A549 (cell line): ENCODE measurements around the gene ATN1. TPM values are rescaled to one million over a fixed set of nuclear protein-coding genes. Genes with fewer than 3 reads are reported as not detected.

Source experiments
- ATAC-seq, 2 experiments: fragments of 200-7000 bp in 1 of 2; fragments of >200 bp in 1 of 2; cut with Nextera tagmentation in 1 of 2; cut with Tn5 transposase in 1 of 2; 3 replicates each; pipeline versions ENCODE4 v1.8.0 to v1.9.1; 2018 to 2020; ENCODE audit warnings: mild to moderate bottlenecking in 1 of 2, moderate library complexity in 1 of 2
- CTCF ChIA-PET: fragments of 300-600 bp; sonication (Branson Sonifier 250); formaldehyde crosslinking; extraction: SDS; loops from one replicate; lab custom pipeline; 2021; ENCODE audit warnings: antibody characterized with exemption, inconsistent platforms; lab: Yijun Ruan, JAX
- POLR2A ChIA-PET: fragments of 350-600 bp; formaldehyde crosslinking; extraction: SDS; loops from one replicate; lab custom pipeline; 2021; ENCODE audit warnings: antibody characterized with exemption, inconsistent platforms; lab: Yijun Ruan, JAX
- DNase-seq, 2 experiments: peaks; one replicate each; pipeline versions ENCODE4 v3.0.0 to v3.0.0-alpha.2; 2011 to 2016; ENCODE audit warnings: low read depth in 1 of 2, low spot score in 1 of 2
- FAIRE-seq: peaks from 2 replicates; lab custom pipeline; 2011; peaks lifted over from hg19 to GRCh38; lab: Jason Lieb, UNC
- H3K27ac ChIP-seq, 2 experiments: fragments of >200 bp; sonication (Bioruptor Twin); formaldehyde crosslinking; 3 replicates each; pipeline ENCODE4 v1.5.1; 2016 to 2017
- H3K4me1 ChIP-seq: fragments of >200 bp; sonication (Bioruptor Twin); formaldehyde crosslinking; 3 replicates; pipeline ENCODE4 v1.6.1; 2016
- H3K4me2 ChIP-seq: fragments of >200 bp; sonication (Bioruptor Twin); formaldehyde crosslinking; 3 replicates; pipeline ENCODE4 v1.6.1; 2016
- H3K4me3 ChIP-seq: fragments of >200 bp; sonication (Bioruptor Twin); formaldehyde crosslinking; 3 replicates; pipeline ENCODE4 v1.5.1; 2016
- H3K9me3 ChIP-seq: fragments of >200 bp; sonication (Bioruptor Twin); formaldehyde crosslinking; 3 replicates; pipeline ENCODE4 v1.6.1; 2016
- CEBPB ChIP-seq, 2 experiments: fragments of >200 bp in 1 of 2; sonication (Bioruptor Twin) in 1 of 2; formaldehyde crosslinking in 1 of 2; IDR thresholded peaks; 2 replicates each; pipeline ENCODE4 v1.6.1; 2012 to 2016
- FOSL2 ChIP-seq, 2 experiments: fragments of 450-650 bp in 1 of 2; fragments of >200 bp in 1 of 2; sonication (Bioruptor Twin) in 1 of 2; formaldehyde crosslinking; IDR thresholded peaks; 2 replicates each; pipeline versions ENCODE4 v1.5.0 to v1.6.1; 2016 to 2020; ENCODE audit warnings: mild to moderate bottlenecking in 1 of 2, moderate library complexity in 1 of 2
- FOXS1 ChIP-seq: fragments of 250-450 bp; sonication (Bioruptor Pico); IDR thresholded peaks from 2 replicates; pipeline ENCODE4 v1.5.0; 2020; ENCODE audit warnings: mild to moderate bottlenecking, moderate library complexity
- GATA3 ChIP-seq: IDR thresholded peaks from 2 replicates; pipeline ENCODE4 v1.6.1; 2012; ENCODE audit warnings: borderline replicate concordance
- HEYL ChIP-seq: fragments of 250-450 bp; sonication (Bioruptor Pico); IDR thresholded peaks from 2 replicates; pipeline ENCODE4 v1.8.0; 2021; ENCODE audit warnings: mild to moderate bottlenecking, moderate library complexity
- HOXA7 ChIP-seq: fragments of 250-450 bp; sonication (Bioruptor Pico); IDR thresholded peaks from 2 replicates; pipeline ENCODE4 v1.5.0; 2020; ENCODE audit warnings: mild to moderate bottlenecking, moderate library complexity
- HOXB5 ChIP-seq: fragments of 250-450 bp; sonication (Bioruptor Pico); IDR thresholded peaks from 2 replicates; pipeline ENCODE4 v1.5.0; 2020; ENCODE audit warnings: mild to moderate bottlenecking, moderate library complexity
- JUN ChIP-seq, 2 experiments: fragments of >200 bp; sonication (Bioruptor Twin); formaldehyde crosslinking; IDR thresholded peaks; 2 replicates in 1 of 2; 3 replicates in 1 of 2; pipeline ENCODE4 v1.6.1; 2016 to 2017
- JUNB ChIP-seq: fragments of >200 bp; sonication (Bioruptor Twin); formaldehyde crosslinking; IDR thresholded peaks from 2 replicates; pipeline ENCODE4 v1.6.1; 2016
- MYC ChIP-seq: IDR thresholded peaks from 2 replicates; pipeline ENCODE4 v1.6.1; 2012; ENCODE audit warnings: mild to moderate bottlenecking, inconsistent platforms, low read length, improper control_type of control experiment, borderline replicate concordance
- NPAS2 ChIP-seq: fragments of 250-450 bp; sonication (Bioruptor Pico); IDR thresholded peaks from 2 replicates; pipeline ENCODE4 v1.8.0; 2022; ENCODE audit warnings: mild to moderate bottlenecking, moderate library complexity, borderline replicate concordance
- PHF8 ChIP-seq: fragments of 200-600 bp; sonication (generic); IDR thresholded peaks from 2 replicates; pipeline ENCODE4 v1.6.1; 2016; ENCODE audit warnings: low read depth, mild to moderate bottlenecking, antibody characterized with exemption, moderate library complexity, borderline replicate concordance
- POLR2A ChIP-seq: IDR thresholded peaks from 2 replicates; pipeline ENCODE4 v1.6.1; 2012; ENCODE audit warnings: mild to moderate bottlenecking, low read length
- POLR2AphosphoS2 ChIP-seq: conservative IDR thresholded peaks from 2 replicates; pipeline ENCODE4 v1.6.1; 2012; ENCODE audit warnings: low read length, improper control_type of control experiment, inconsistent platforms
- RFX5 ChIP-seq: fragments of 450-650 bp; IDR thresholded peaks from 2 replicates; pipeline ENCODE4 v1.7.1; 2014; ENCODE audit warnings: antibody characterized with exemption, mild to moderate bottlenecking, moderate library complexity
- SMC3 ChIP-seq: fragments of >200 bp; sonication (Bioruptor Twin); formaldehyde crosslinking; IDR thresholded peaks from 3 replicates; pipeline ENCODE4 v1.6.1; 2018; ENCODE audit warnings: inconsistent platforms
- TFCP2L1 ChIP-seq: fragments of 250-450 bp; sonication (Bioruptor Pico); IDR thresholded peaks from 2 replicates; pipeline ENCODE4 v1.5.0; 2021; ENCODE audit warnings: mild to moderate bottlenecking
- TP53 ChIP-seq: fragments of 250-450 bp; sonication (Bioruptor Pico); IDR thresholded peaks from 2 replicates; pipeline ENCODE4 v1.5.0; 2021; ENCODE audit warnings: mild to moderate bottlenecking, moderate library complexity
- ZC3H11A ChIP-seq: fragments of 450-650 bp; IDR thresholded peaks from 2 replicates; pipeline ENCODE4 v1.6.1; 2014; ENCODE audit warnings: antibody characterized with exemption, mild to moderate bottlenecking
- ZSCAN20 ChIP-seq: fragments of 250-450 bp; sonication (Bioruptor Pico); IDR thresholded peaks from 2 replicates; pipeline ENCODE4 v1.8.0; 2022; ENCODE audit warnings: mild to moderate bottlenecking, moderate library complexity
- WGBS: methylation state at CpG from one replicate; pipeline ENCODE4 v1.1.6; 2017; ENCODE audit errors: missing lambda C conversion rate; 5-methylcytosine and 5-hydroxymethylcytosine counted together
- polyA plus RNA-seq, 4 experiments: library from polyadenylated mRNA; depleted of rRNA in 3 of 4; stranded (reverse); fragments of >200 nt; fragmentation: RNase III in 1 of 4; extraction: RNeasy Plus Mini Kit Qiagen cat#74134 plus additional on column Dnase treatment in 1 of 4; gene quantifications; 2 replicates in 3 of 4; 3 replicates in 1 of 4; pipeline ENCODE4 v1.2.3, GENCODE V29; 2011 to 2017
- TF ChIP-seq, protein P1 (sequence below): fragments of 150-350 bp; IDR thresholded peaks from 2 replicates; pipeline ENCODE4 v1.6.1; 2014; ENCODE audit warnings: low read depth, mild to moderate bottlenecking, low read length
- TF ChIP-seq, protein P2 (sequence below): fragments of 250-450 bp; sonication (Bioruptor Pico); IDR thresholded peaks from 2 replicates; pipeline ENCODE4 v1.5.0; 2020; ENCODE audit warnings: low read depth, mild to moderate bottlenecking, moderate library complexity
- TF ChIP-seq, protein P3 (sequence below): IDR thresholded peaks from 2 replicates; pipeline ENCODE4 v1.6.1; 2012; ENCODE audit warnings: low read depth, borderline replicate concordance
- TF ChIP-seq, protein P4 (sequence below): IDR thresholded peaks from 2 replicates; pipeline ENCODE4 v1.6.1; 2012
- TF ChIP-seq, protein P5 (sequence below): fragments of >200 bp; sonication (Bioruptor Twin); formaldehyde crosslinking; IDR thresholded peaks from 3 replicates; pipeline ENCODE4 v1.6.1; 2016
- TF ChIP-seq, protein P6 (sequence below): fragments of 250-450 bp; sonication (Bioruptor Pico); IDR thresholded peaks from 2 replicates; pipeline ENCODE4 v1.5.0; 2021; ENCODE audit warnings: mild to moderate bottlenecking, moderate library complexity, borderline replicate concordance

ATN1 gene
- polyA plus RNA-seq, 2 of the 4 experiments (the other 2 are of a cell fraction): 11.3 to 51.6 TPM

DNA sequence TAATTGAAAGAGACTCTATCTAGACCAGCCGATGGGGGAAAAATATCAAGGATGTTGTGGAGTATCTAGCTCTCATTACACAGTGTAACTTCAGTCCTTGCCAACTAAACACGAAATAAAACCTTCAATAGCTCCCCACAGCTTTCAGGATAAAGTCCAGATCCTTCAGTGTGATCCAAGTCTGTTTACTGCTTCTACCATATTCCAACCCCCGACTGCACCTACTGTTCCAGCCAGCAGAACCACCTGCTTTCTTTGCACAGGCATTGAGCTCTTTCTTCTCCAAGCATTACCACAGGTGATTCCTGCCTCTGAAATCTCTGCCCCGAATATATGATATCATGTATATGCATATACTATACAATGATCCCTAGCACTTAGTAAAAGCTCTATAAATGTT is 25.3 kb upstream of the ATN1 start:
- Histone ChIP-seq H3K4me1 (peaks cover 11% of the 10 kb centered on the region; the same call in 2 of the 3 replicates), H3K4me2 (no peak overlapping the region), H3K27ac (no peak overlapping the region), H3K4me3 (no peak overlapping the region), H3K9me3 (no peaks in the 10 kb centered on the region)
- POLR2A ChIA-PET: interaction anchor here (2.5 kb wide), 1 partner anchor 11 kb away, joined by 10 read pairs; no protein-coding TSS in a partner anchor
- TF ChIP-seq, protein P1, sequence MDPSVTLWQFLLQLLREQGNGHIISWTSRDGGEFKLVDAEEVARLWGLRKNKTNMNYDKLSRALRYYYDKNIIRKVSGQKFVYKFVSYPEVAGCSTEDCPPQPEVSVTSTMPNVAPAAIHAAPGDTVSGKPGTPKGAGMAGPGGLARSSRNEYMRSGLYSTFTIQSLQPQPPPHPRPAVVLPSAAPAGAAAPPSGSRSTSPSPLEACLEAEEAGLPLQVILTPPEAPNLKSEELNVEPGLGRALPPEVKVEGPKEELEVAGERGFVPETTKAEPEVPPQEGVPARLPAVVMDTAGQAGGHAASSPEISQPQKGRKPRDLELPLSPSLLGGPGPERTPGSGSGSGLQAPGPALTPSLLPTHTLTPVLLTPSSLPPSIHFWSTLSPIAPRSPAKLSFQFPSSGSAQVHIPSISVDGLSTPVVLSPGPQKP: no peak
- TF ChIP-seq TP53 (CRISPR knock-in tag) (no peak), GATA3 (no peak), HOXA7 (CRISPR knock-in tag) (no peak), FOSL2 (IDR thresholded peaks at IDR 0.05) (no peak), FOSL2 (CRISPR knock-in tag; IDR thresholded peaks at IDR 0.05) (no peak), MYC (no peak)
- TF ChIP-seq, protein P2, sequence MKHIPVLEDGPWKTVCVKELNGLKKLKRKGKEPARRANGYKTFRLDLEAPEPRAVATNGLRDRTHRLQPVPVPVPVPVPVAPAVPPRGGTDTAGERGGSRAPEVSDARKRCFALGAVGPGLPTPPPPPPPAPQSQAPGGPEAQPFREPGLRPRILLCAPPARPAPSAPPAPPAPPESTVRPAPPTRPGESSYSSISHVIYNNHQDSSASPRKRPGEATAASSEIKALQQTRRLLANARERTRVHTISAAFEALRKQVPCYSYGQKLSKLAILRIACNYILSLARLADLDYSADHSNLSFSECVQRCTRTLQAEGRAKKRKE (CRISPR knock-in tag): no peak
- DNase-seq: no peak
- CTCF ChIA-PET: interaction anchor here (0.7 to 22.2 kb wide), 6 partner anchors 9 to 35 kb away, joined by 3 to 232 read pairs (median 35); partner anchors contain the start of genes SPSB2 and TPI1
- no peak for FAIRE-seq
- 78% methylated on average over 4 of the region's 4 CpGs for WGBS
- no peak for ATAC-seq

DNA sequence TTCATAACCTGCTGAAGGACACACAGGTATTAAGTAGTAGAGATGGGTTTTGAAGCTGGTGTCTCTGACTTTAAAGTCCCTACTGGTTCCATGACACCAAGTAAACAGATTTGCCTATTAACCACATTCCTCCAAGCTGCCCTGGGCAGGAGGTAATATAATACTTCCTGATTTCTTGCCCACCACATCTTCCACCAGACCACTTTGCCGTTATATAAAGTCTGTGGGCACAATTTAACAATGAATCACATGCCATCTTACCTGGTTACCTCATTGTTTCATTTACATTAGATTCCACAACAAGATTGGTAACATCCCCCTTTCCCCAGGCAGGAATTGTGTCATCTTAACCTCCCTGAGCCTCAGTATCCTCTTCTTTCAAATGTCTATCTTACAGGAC is 24.0 kb upstream of the ATN1 start:
- no peak for DNase-seq
- no peak for ATAC-seq
- POLR2A ChIA-PET: interaction anchor here (2.5 kb wide), 1 partner anchor 13 kb away, joined by 10 read pairs; no protein-coding TSS in a partner anchor

DNA sequence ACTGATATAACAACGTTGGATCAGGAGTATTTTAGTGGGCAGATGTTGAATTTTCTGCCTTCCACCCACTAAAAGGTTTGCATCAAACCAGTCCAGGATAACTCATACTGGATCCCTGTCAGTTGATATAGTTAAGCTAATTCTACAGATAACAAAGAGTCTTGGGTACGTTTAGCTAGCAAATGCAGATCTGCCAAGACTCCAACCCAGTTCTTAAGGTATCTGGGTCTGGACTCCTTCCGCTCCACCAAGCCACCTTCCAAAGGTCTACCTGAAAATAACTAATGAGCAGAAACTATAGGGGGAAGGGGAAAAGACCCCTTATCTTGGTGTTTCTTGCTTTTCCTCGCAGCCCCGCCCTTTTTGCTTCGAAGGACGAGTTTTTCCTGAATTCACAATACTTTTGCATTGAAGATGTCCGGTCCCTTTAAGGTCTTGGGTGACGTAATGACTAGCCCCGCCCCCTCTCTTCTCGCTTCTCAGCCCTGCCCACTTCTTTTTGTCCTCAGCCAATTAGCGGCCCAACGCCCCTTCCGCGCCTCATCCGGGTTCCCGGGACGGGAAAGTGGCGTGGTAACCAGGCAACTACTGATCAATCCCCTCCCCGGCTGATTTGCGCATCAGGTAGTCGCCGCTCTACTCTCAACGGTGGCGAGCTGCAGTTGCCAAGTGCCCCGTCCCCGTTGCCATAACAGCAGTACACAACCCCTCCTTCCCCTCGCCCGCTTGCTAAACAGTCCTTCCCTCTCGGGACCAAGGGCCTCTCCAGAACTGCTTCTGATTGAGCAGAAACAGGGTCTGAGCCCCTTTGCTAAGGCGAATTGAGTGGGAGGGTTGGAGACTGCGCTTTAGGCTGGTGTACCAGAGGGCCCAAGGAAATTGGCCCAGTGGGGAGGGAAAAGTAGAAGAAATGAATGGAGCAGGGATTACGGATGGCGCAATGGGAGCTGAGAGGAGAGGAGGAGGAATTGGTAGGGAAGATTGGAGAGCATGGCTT is 23.2 kb upstream of the ATN1 start, which contains the start of gene LRRC23:
LRRC23 (plus strand) TSS at position 543 of the 997 bp plus-strand sequence. CDS start 812 bp downstream, outside the sequence.
- H3K4me2 ChIP-seq: peak within 1 kb of the TSS; percentile 95
- peaks cover 11% of the 10 kb centered on the region; the same call in 2 of the 3 replicates for H3K4me1 ChIP-seq
- peak; percentile 94 for FAIRE-seq
- POLR2A ChIA-PET: interaction anchor here (0.7 to 2.5 kb wide), 7 partner anchors 10 to 215 kb away, joined by 3 to 10 read pairs (median 5); partner anchors contain the start of genes C12orf57, ENO2, RNU7-1 and SPSB2
- H3K27ac ChIP-seq: peak within 1 kb of the TSS; percentile 82 to 91
- TF ChIP-seq, protein P3, sequence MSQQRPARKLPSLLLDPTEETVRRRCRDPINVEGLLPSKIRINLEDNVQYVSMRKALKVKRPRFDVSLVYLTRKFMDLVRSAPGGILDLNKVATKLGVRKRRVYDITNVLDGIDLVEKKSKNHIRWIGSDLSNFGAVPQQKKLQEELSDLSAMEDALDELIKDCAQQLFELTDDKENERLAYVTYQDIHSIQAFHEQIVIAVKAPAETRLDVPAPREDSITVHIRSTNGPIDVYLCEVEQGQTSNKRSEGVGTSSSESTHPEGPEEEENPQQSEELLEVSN: 0 out of 2 replicates have a peak, but pooled peaks have one; percentile 18
- TF ChIP-seq SMC3 (no peak), PHF8 (peak; percentile 54; the same call in 1 of the 2 replicates), ZSCAN20 (CRISPR knock-in tag) (no peak), HOXB5 (CRISPR knock-in tag) (0 out of 2 replicates have a peak, but pooled peaks have one; percentile 17), POLR2A (peak; percentile 71), JUN (IDR thresholded peaks at IDR 0.05) (peak in 1 of 2 experiments; percentile 71; a peak in 1 of 5 replicates), CEBPB (IDR thresholded peaks at IDR 0.05) (peak in 1 of 2 experiments; percentile 64; a peak in 2 of 4 replicates), NPAS2 (CRISPR knock-in tag) (no peak), FOSL2 (IDR thresholded peaks at IDR 0.05) (no peak), FOSL2 (CRISPR knock-in tag; IDR thresholded peaks at IDR 0.05) (peak; percentile 33; the same call in 1 of the 2 replicates)
- TF ChIP-seq, protein P4, sequence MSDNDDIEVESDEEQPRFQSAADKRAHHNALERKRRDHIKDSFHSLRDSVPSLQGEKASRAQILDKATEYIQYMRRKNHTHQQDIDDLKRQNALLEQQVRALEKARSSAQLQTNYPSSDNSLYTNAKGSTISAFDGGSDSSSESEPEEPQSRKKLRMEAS: peak; percentile 29
- TF ChIP-seq, protein P5, sequence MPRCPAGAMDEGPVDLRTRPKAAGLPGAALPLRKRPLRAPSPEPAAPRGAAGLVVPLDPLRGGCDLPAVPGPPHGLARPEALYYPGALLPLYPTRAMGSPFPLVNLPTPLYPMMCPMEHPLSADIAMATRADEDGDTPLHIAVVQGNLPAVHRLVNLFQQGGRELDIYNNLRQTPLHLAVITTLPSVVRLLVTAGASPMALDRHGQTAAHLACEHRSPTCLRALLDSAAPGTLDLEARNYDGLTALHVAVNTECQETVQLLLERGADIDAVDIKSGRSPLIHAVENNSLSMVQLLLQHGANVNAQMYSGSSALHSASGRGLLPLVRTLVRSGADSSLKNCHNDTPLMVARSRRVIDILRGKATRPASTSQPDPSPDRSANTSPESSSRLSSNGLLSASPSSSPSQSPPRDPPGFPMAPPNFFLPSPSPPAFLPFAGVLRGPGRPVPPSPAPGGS: 0 out of 3 replicates have a peak, but pooled peaks have one; percentile 26
- TF ChIP-seq, all 56 proteins: peak for 9
- DNase-seq (peak; percentile 95 to 98), ATAC-seq (peak; percentile 94 to 97)
- Histone ChIP-seq H3K4me3 (peak within 1 kb of the TSS; percentile 78), H3K9me3 (no peaks in the 10 kb centered on the region)
- CTCF ChIA-PET: interaction anchor here (1.1 to 22.2 kb wide), 6 partner anchors 10 to 57 kb away, joined by 3 to 232 read pairs (median 36); partner anchors contain the start of genes SPSB2 and TPI1
- WGBS: 9% methylated on average over 31 of the region's 34 CpGs

More for the DNA sequence above, 24.0 kb upstream of the ATN1 start:
- TF ChIP-seq TFCP2L1: no peak
- TF ChIP-seq, protein P6, sequence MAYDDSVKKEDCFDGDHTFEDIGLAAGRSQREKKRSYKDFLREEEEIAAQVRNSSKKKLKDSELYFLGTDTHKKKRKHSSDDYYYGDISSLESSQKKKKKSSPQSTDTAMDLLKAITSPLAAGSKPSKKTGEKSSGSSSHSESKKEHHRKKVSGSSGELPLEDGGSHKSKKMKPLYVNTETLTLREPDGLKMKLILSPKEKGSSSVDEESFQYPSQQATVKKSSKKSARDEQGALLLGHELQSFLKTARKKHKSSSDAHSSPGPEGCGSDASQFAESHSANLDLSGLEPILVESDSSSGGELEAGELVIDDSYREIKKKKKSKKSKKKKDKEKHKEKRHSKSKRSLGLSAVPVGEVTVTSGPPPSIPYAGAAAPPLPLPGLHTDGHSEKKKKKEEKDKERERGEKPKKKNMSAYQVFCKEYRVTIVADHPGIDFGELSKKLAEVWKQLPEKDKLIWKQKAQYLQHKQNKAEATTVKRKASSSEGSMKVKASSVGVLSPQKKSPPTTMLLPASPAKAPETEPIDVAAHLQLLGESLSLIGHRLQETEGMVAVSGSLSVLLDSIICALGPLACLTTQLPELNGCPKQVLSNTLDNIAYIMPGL (CRISPR knock-in tag): no peak
- TF ChIP-seq FOXS1 (CRISPR knock-in tag): no peak
- no peak for TF ChIP-seq CEBPB (IDR thresholded peaks at IDR 0.05)
- no peak for TF ChIP-seq RFX5
- TF ChIP-seq ZC3H11A: no peak
- no peak for TF ChIP-seq HEYL
- TF ChIP-seq JUNB: no peak
- TF ChIP-seq POLR2AphosphoS2: no peak
- no peak for TF ChIP-seq JUN (IDR thresholded peaks at IDR 0.05)
- TF ChIP-seq FOSL2 (IDR thresholded peaks at IDR 0.05): no peak
- TF ChIP-seq FOSL2 (CRISPR knock-in tag; IDR thresholded peaks at IDR 0.05): no peak
- TF ChIP-seq, all 56 proteins: peak for 0
- no peak for FAIRE-seq
- CTCF ChIA-PET: interaction anchor here (1.1 to 22.2 kb wide), 5 partner anchors 9 to 34 kb away, joined by 3 to 232 read pairs (median 65); partner anchors contain the start of genes SPSB2 and TPI1
- Histone ChIP-seq H3K4me2 (peak overlapping the region; percentile 95), H3K4me3 (no peak overlapping the region), H3K27ac (peak overlapping the region in 1 of 2 experiments; percentile 91; a peak in 3 of 6 replicates), H3K4me1 (peaks cover 11% of the 10 kb centered on the region; the same call in 2 of the 3 replicates), H3K9me3 (no peaks in the 10 kb centered on the region)
- 93% methylated on average over 1 of the region's 1 CpG for WGBS
